ENCODE measurements around the gene G6PC2. TPM values are rescaled to one million over a fixed set of nuclear protein-coding genes. Genes with fewer than 3 reads are reported as not detected.

Gene G6PC2
- total RNA-seq, 6 experiments from 2014 or later: not detected

DNA sequence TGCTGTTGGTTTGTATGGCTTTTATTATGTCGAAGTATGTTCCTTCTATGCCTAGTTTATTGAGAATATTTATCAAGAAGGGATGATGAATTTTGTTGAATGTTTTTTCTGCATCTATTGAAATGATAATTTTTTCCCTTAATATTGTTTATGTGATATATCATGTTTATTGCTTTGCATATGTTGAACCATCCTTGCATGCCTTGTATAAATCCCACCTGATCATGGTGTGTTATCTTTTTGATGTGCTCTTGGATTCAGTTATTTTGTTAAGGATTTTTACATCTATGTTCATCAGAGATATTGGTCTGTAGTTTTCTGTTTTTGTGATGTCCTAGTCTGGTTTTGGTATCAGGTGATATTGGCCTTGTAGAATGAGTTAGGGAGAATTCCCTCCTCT is 50.8 kb downstream of the G6PC2 start:
- DNase-seq: no peak
- Histone ChIP-seq H3K27ac (no peak overlapping the region), H3K4me1 (no peaks in the 10 kb centered on the region), H3K9me3 (no peaks in the 10 kb centered on the region), H3K36me3 (peaks cover 0 to 48% (median 16%) of the 10 kb centered on the region in 4 donors), H3K4me3 (no peak overlapping the region), H3K27me3 (no peaks in the 10 kb centered on the region)
- 80% methylated on average over 1 of the region's 1 CpG for WGBS (ENCODE audit: insufficient coverage, low coverage, low lambda C conversion rate, missing lambda C conversion rate)
- no peak for TF ChIP-seq POLR2A (IDR thresholded peaks at IDR 0.05)
- TF ChIP-seq, protein P1, sequence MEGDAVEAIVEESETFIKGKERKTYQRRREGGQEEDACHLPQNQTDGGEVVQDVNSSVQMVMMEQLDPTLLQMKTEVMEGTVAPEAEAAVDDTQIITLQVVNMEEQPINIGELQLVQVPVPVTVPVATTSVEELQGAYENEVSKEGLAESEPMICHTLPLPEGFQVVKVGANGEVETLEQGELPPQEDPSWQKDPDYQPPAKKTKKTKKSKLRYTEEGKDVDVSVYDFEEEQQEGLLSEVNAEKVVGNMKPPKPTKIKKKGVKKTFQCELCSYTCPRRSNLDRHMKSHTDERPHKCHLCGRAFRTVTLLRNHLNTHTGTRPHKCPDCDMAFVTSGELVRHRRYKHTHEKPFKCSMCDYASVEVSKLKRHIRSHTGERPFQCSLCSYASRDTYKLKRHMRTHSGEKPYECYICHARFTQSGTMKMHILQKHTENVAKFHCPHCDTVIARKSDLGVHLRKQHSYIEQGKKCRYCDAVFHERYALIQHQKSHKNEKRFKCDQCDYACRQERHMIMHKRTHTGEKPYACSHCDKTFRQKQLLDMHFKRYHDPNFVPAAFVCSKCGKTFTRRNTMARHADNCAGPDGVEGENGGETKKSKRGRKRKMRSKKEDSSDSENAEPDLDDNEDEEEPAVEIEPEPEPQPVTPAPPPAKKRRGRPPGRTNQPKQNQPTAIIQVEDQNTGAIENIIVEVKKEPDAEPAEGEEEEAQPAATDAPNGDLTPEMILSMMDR (IDR thresholded peaks at IDR 0.05): no peak
- intact Hi-C loops (cut with DNase I): no loop called here
- ATAC-seq: no peak

DNA sequence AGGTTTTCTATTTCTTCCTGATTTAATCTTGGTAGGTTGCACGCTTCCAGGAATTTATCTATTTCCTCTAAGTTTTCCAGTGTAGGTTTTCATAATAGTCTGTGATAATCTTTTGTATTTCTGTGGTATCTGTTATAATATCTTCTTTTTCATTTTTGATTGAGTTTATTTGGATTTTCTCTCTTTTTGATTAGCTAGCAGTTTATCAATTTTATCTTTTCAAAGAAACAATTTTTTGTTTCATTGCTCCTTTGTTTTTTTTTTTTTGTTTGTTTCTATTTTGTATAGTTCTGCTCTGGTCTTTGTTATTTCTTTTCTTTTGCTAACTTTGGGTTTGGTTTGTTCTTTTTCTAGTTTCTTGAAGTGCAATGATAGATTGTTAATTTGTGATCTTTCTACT is 51.3 kb downstream of the G6PC2 start:
- H3K36me3 ChIP-seq: peaks cover 0 to 53% (median 18%) of the 10 kb centered on the region in 4 donors
- intact Hi-C loops (cut with DNase I): no loop called here
- ATAC-seq (no peak), DNase-seq (no peak)
- 82% methylated on average over 1 of the region's 1 CpG for WGBS (ENCODE audit: insufficient coverage, low coverage, low lambda C conversion rate, missing lambda C conversion rate)
- no peak for TF ChIP-seq POLR2A (IDR thresholded peaks at IDR 0.05)
- TF ChIP-seq, protein P1 (IDR thresholded peaks at IDR 0.05): no peak
- H3K27ac ChIP-seq: no peak overlapping the region
- H3K4me1 ChIP-seq: no peaks in the 10 kb centered on the region
- H3K4me3 ChIP-seq: no peak overlapping the region
- no peaks in the 10 kb centered on the region for H3K27me3 ChIP-seq
- H3K9me3 ChIP-seq: no peaks in the 10 kb centered on the region

DNA sequence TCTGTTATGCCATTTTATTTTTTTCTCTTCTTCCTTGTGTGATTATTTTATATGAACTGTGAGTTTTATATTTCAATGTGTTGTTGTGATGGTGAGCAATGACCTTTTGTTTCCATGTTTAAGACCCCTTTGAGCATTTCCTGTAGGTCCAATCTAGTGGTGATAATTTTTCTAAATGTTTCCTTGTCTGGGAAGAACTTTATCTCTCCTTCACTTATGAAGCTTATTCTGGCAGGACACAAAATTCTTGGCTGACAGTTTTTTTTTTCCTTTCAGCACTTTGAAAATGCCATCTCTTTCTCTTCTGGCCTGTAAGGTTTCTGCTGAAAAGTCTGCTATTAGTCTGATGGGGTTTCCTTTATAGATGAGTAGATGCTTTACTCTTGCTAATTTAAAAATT is 53.2 kb downstream of the G6PC2 start:
- TF ChIP-seq, protein P1 (IDR thresholded peaks at IDR 0.05): no peak
- TF ChIP-seq POLR2A (IDR thresholded peaks at IDR 0.05): no peak
- Histone ChIP-seq H3K36me3 (peaks cover 0 to 64% (median 18%) of the 10 kb centered on the region in 4 donors), H3K9me3 (no peaks in the 10 kb centered on the region), H3K27me3 (no peaks in the 10 kb centered on the region), H3K27ac (no peak overlapping the region), H3K4me3 (no peak overlapping the region), H3K4me1 (no peaks in the 10 kb centered on the region)
- DNase-seq (no peak), ATAC-seq (no peak)
- intact Hi-C loops (cut with DNase I): no loop called here

DNA sequence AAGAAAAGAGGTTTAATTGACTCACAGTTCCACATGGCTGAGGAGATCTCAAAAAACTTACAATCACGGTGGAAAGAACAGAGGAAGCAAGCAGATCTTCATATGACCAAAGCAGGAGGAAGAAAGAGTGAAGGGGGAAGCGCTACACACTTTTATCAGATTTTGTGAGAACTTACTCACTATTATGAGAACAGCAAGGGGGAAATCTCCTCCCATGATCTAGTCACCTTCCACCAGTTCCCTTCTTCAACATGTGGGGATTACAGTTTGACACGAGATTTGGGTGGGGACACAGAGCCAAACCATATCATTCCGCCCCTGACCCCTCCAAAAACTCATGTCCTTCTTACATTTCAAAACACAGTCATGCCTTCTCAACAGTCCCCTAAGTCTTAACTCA is 54.2 kb downstream of the G6PC2 start:
- H3K9me3 ChIP-seq: no peaks in the 10 kb centered on the region
- H3K36me3 ChIP-seq: peaks cover 0 to 66% (median 22%) of the 10 kb centered on the region in 4 donors
- ATAC-seq: no peak
- H3K4me1 ChIP-seq: no peaks in the 10 kb centered on the region
- 92% methylated on average over 4 of the region's 4 CpGs for WGBS (ENCODE audit: insufficient coverage, low coverage, low lambda C conversion rate, missing lambda C conversion rate)
- H3K27me3 ChIP-seq: no peaks in the 10 kb centered on the region
- intact Hi-C loops (cut with DNase I): no loop called here
- no peak for DNase-seq
- TF ChIP-seq, protein P1 (IDR thresholded peaks at IDR 0.05): no peak
- TF ChIP-seq POLR2A (IDR thresholded peaks at IDR 0.05): no peak
- no peak overlapping the region for H3K27ac ChIP-seq
- H3K4me3 ChIP-seq: no peak overlapping the region

DNA sequence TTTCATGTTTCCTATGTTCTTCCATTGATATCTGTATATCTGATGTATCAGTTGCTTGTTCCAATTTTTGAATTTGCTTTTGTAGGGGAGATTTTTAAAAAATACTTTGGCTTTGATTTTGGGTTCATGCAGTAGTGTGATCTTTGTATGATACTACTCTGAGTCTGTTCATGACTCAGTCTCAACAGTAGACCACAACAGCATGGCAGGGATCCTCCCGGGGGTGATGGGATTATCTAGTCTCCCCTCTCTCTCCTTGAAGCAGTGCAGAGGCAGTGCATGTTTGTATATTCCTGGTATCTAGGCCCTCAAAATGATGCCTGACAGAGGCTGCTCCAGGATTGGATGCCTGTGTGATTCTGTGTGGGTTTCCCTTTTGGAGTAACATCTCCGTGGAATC is 55.3 kb downstream of the G6PC2 start:
- ATAC-seq: no peak
- Histone ChIP-seq H3K4me1 (no peaks in the 10 kb centered on the region), H3K4me3 (no peak overlapping the region), H3K27me3 (no peaks in the 10 kb centered on the region), H3K36me3 (peaks cover 0 to 75% (median 27%) of the 10 kb centered on the region in 4 donors), H3K27ac (no peak overlapping the region), H3K9me3 (no peaks in the 10 kb centered on the region)
- TF ChIP-seq POLR2A (IDR thresholded peaks at IDR 0.05): no peak
- TF ChIP-seq, protein P1 (IDR thresholded peaks at IDR 0.05): no peak
- intact Hi-C loops (cut with DNase I): no loop called here
- 81% methylated on average over 2 of the region's 2 CpGs for WGBS (ENCODE audit: insufficient coverage, low coverage, low lambda C conversion rate, missing lambda C conversion rate)
- DNase-seq: no peak

Data from right lobe of liver (tissue), 6 donors.